Skeletal muscle satellite cell (primary cell): ENCODE results near the gene MINK1.
"Not testable (repeated sequence)": the region's sequence is repeated elsewhere in the genome, so short reads cannot be mapped to it uniquely, and the experiment has no call there.

ENCODE experiments used
- H3K27me3 ChIP-seq: 2 replicates; pipeline ENCODE4 v1.7.0; 2013; ENCODE audit warnings: low read length; ENCODE audit not compliant: control insufficient read depth, insufficient read depth
- H3K36me3 ChIP-seq: 2 replicates; pipeline ENCODE4 v1.7.0; 2013; ENCODE audit warnings: mild to moderate bottlenecking, control low read depth, low read length; ENCODE audit not compliant: insufficient read depth
- H3K4me1 ChIP-seq: 2 replicates; pipeline ENCODE4 v1.7.0; 2013; ENCODE audit warnings: low read length; ENCODE audit not compliant: control insufficient read depth, insufficient read depth
- H3K4me2 ChIP-seq: 2 replicates; pipeline ENCODE4 v1.7.0; 2013; ENCODE audit warnings: mild to moderate bottlenecking, low read length
- H3K4me3 ChIP-seq: 2 replicates; pipeline ENCODE4 v1.7.0; 2013; ENCODE audit warnings: low read length
- H3K9ac ChIP-seq: 2 replicates; pipeline ENCODE4 v1.7.0; 2013; ENCODE audit warnings: mild to moderate bottlenecking, low read depth, low read length, moderate library complexity
- H3K9me3 ChIP-seq: replicated peaks from 2 replicates; pipeline ENCODE4 v1.7.0; 2013; ENCODE audit warnings: mild to moderate bottlenecking, control low read depth, low read length

MINK1 gene

GRCh38 chr17:4815043-4815675, 18.0 kb upstream of the MINK1 start:
- Histone ChIP-seq H3K4me3 (no peak overlapping the region), H3K9ac (no peak overlapping the region)

GRCh38 chr17:4816826-4817225, 16.3 kb upstream of the MINK1 start:
- H3K9me3 ChIP-seq, result no peaks in the 10 kb centered on the region
- peaks cover 23% of the 10 kb centered on the region for H3K36me3 ChIP-seq
- H3K4me3 ChIP-seq, result no peak overlapping the region
- H3K4me2 ChIP-seq, result no peak overlapping the region
- H3K4me1 ChIP-seq, result no peaks in the 10 kb centered on the region
- no peak overlapping the region for H3K9ac ChIP-seq
- no peaks in the 10 kb centered on the region for H3K27me3 ChIP-seq

More at GRCh38 chr17:4815043-4815675, 18.0 kb upstream of the MINK1 start:
- Histone ChIP-seq H3K4me1 (no peaks in the 10 kb centered on the region), H3K36me3 (peaks cover 18% of the 10 kb centered on the region), H3K9me3 (no peaks in the 10 kb centered on the region), H3K4me2 (no peak overlapping the region), H3K27me3 (no peaks in the 10 kb centered on the region)

- Histone ChIP-seq H3K36me3 (peaks cover 29% of the 10 kb centered on the region), H3K4me1 (no peaks in the 10 kb centered on the region), H3K4me3 (no peak overlapping the region), H3K4me2 (no peak overlapping the region), H3K9ac (no peak overlapping the region), H3K9me3 (no peaks in the 10 kb centered on the region), H3K27me3 (no peaks in the 10 kb centered on the region)
Observed at GRCh38 chr17:4818276-4818675, 14.9 kb upstream of the MINK1 start.

GRCh38 chr17:4822835-4823234, 10.3 kb upstream of the MINK1 start:
- no peaks in the 10 kb centered on the region for H3K9me3 ChIP-seq

GRCh38 chr17:4823373-4824089, 9.6 kb upstream of the MINK1 start:
- Histone ChIP-seq H3K27me3 (no peaks in the 10 kb centered on the region), H3K4me3 (no peak overlapping the region), H3K4me2 (no peak overlapping the region), H3K4me1 (no peaks in the 10 kb centered on the region), H3K9ac (no peak overlapping the region), H3K9me3 (no peaks in the 10 kb centered on the region), H3K36me3 (peaks cover 14% of the 10 kb centered on the region)

More at GRCh38 chr17:4822835-4823234, 10.3 kb upstream of the MINK1 start:
- no peaks in the 10 kb centered on the region for H3K4me1 ChIP-seq
- H3K36me3 ChIP-seq, result peaks cover 14% of the 10 kb centered on the region
- H3K27me3 ChIP-seq, result no peaks in the 10 kb centered on the region
- no peak overlapping the region for H3K9ac ChIP-seq
- H3K4me3 ChIP-seq, result no peak overlapping the region
- no peak overlapping the region for H3K4me2 ChIP-seq

GRCh38 chr17:4827399-4827798, 5.7 kb upstream of the MINK1 start:
- Histone ChIP-seq H3K9ac (no peak overlapping the region), H3K4me2 (no peak overlapping the region), H3K36me3 (peaks cover 9% of the 10 kb centered on the region), H3K4me1 (no peaks in the 10 kb centered on the region), H3K9me3 (no peaks in the 10 kb centered on the region), H3K27me3 (no peaks in the 10 kb centered on the region), H3K4me3 (no peak overlapping the region)

- Histone ChIP-seq H3K4me1 (peaks cover 13% of the 10 kb centered on the region), H3K9ac (peak overlapping the region; percentile 88), H3K4me2 (peak overlapping the region; percentile 97), H3K4me3 (peak overlapping the region; percentile 90)
- H3K9me3 ChIP-seq, H3K27me3 ChIP-seq, H3K36me3 ChIP-seq: not testable (repeated sequence)
Observed at GRCh38 chr17:4832829-4833177, 337 bp upstream of the MINK1 start.

- peaks cover 13% of the 10 kb centered on the region for H3K4me1 ChIP-seq
- H3K27me3 ChIP-seq, result no peaks in the 10 kb centered on the region
- no peaks in the 10 kb centered on the region for H3K9me3 ChIP-seq
- H3K9ac ChIP-seq, result peak overlapping the region; percentile 88
- peak overlapping the region; percentile 90 for H3K4me3 ChIP-seq
- H3K36me3 ChIP-seq, result peaks cover 11% of the 10 kb centered on the region
- H3K4me2 ChIP-seq, result peak overlapping the region; percentile 97
Observed at GRCh38 chr17:4833941-4834680, 971 bp downstream of the MINK1 start.

- Histone ChIP-seq H3K4me1 (peaks cover 13% of the 10 kb centered on the region), H3K9me3 (no peaks in the 10 kb centered on the region), H3K9ac (peak overlapping the region; percentile 88), H3K36me3 (peaks cover 11% of the 10 kb centered on the region), H3K4me3 (peak overlapping the region; percentile 90), H3K4me2 (peak overlapping the region; percentile 97), H3K27me3 (no peaks in the 10 kb centered on the region)
Observed at GRCh38 chr17:4834681-4835020, 1.5 kb downstream of the MINK1 start.

- H3K4me1 ChIP-seq, result peaks cover 20% of the 10 kb centered on the region
- no peak overlapping the region for H3K4me3 ChIP-seq
- peaks cover 11% of the 10 kb centered on the region for H3K36me3 ChIP-seq
- H3K9ac ChIP-seq, result no peak overlapping the region
- H3K9me3 ChIP-seq, result no peaks in the 10 kb centered on the region
- no peaks in the 10 kb centered on the region for H3K27me3 ChIP-seq
- H3K4me2 ChIP-seq, result no peak overlapping the region
Observed at GRCh38 chr17:4836221-4836620, 3.1 kb downstream of the MINK1 start.

- Histone ChIP-seq H3K4me3 (no peak overlapping the region), H3K4me1 (peaks cover 20% of the 10 kb centered on the region), H3K27me3 (no peaks in the 10 kb centered on the region), H3K4me2 (no peak overlapping the region), H3K9me3 (no peaks in the 10 kb centered on the region), H3K36me3 (peaks cover 11% of the 10 kb centered on the region), H3K9ac (no peak overlapping the region)
Observed at GRCh38 chr17:4837471-4838308, 4.5 kb downstream of the MINK1 start.
